Osteoblast (primary cell): Measurements from ENCODE around the gene TRABD2A. TPM values are rescaled to one million over a fixed set of nuclear protein-coding genes. Genes with fewer than 3 reads are reported as not detected.

Experiments
- DNase-seq: peaks from one replicate; pipeline ENCODE4 v3.0.0; 2011; ENCODE audit warnings: low spot score, mixed read lengths; ENCODE audit not compliant: insufficient read length; ENCODE audit errors: missing footprints
- H2AFZ ChIP-seq: 2 replicates; pipeline ENCODE4 v1.6.0; 2011; ENCODE audit warnings: mild to moderate bottlenecking, low read length
- H3K27ac ChIP-seq: 2 replicates; pipeline ENCODE4 v1.5.1; 2011; ENCODE audit warnings: mild to moderate bottlenecking, low read depth, low read length, moderate library complexity
- H3K27me3 ChIP-seq: 2 replicates; pipeline ENCODE4 v1.6.0; 2012; ENCODE audit warnings: mild to moderate bottlenecking, control low read depth, inconsistent platforms, low read length, moderate library complexity; ENCODE audit not compliant: insufficient read depth
- H3K36me3 ChIP-seq: 2 replicates; pipeline ENCODE4 v1.5.1; 2011; ENCODE audit warnings: mild to moderate bottlenecking, low read length, control low read depth, moderate library complexity; ENCODE audit not compliant: insufficient read depth
- H3K4me1 ChIP-seq: 2 replicates; pipeline ENCODE4 v1.5.1; 2011; ENCODE audit warnings: mild to moderate bottlenecking, low read length, control low read depth, moderate library complexity; ENCODE audit not compliant: insufficient read depth
- H3K4me2 ChIP-seq: 2 replicates; pipeline ENCODE4 v1.6.0; 2011; ENCODE audit warnings: mild to moderate bottlenecking, low read length; ENCODE audit not compliant: insufficient read depth
- H3K4me3 ChIP-seq: fragments of 200-600 bp; sonication (generic); 3 replicates; pipeline ENCODE4 v1.5.1; 2012; ENCODE audit warnings: mild to moderate bottlenecking, low read length, inconsistent platforms; ENCODE audit not compliant: insufficient read depth
- H3K79me2 ChIP-seq: 2 replicates; pipeline ENCODE4 v1.6.0; 2012; ENCODE audit warnings: mild to moderate bottlenecking, low read length, control low read depth, inconsistent platforms; ENCODE audit not compliant: insufficient read depth
- H3K9me3 ChIP-seq: 2 replicates; pipeline ENCODE4 v1.5.1; 2011; ENCODE audit warnings: low read depth, low read length, control low read depth
- H4K20me1 ChIP-seq: 2 replicates; pipeline ENCODE4 v1.6.0; 2012; ENCODE audit warnings: mild to moderate bottlenecking, low read length, control low read depth; ENCODE audit not compliant: insufficient read depth
- total RNA-seq: library from RNA; depleted of rRNA; stranded (reverse); fragments of >200 nt; gene quantifications from 2 replicates; pipeline ENCODE4 v1.2.3, GENCODE V29; 2012
- TF ChIP-seq, protein P1 (sequence below): IDR thresholded peaks from 2 replicates; pipeline ENCODE4 v1.5.1; 2011; ENCODE audit warnings: mild to moderate bottlenecking, low read depth, low read length, moderate library complexity; ENCODE audit errors: extremely low read depth

The TRABD2A gene, protein sequence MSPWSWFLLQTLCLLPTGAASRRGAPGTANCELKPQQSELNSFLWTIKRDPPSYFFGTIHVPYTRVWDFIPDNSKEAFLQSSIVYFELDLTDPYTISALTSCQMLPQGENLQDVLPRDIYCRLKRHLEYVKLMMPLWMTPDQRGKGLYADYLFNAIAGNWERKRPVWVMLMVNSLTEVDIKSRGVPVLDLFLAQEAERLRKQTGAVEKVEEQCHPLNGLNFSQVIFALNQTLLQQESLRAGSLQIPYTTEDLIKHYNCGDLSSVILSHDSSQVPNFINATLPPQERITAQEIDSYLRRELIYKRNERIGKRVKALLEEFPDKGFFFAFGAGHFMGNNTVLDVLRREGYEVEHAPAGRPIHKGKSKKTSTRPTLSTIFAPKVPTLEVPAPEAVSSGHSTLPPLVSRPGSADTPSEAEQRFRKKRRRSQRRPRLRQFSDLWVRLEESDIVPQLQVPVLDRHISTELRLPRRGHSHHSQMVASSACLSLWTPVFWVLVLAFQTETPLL
- 2.9 and 3.5 TPM in 2 replicates for total RNA-seq

DNA sequence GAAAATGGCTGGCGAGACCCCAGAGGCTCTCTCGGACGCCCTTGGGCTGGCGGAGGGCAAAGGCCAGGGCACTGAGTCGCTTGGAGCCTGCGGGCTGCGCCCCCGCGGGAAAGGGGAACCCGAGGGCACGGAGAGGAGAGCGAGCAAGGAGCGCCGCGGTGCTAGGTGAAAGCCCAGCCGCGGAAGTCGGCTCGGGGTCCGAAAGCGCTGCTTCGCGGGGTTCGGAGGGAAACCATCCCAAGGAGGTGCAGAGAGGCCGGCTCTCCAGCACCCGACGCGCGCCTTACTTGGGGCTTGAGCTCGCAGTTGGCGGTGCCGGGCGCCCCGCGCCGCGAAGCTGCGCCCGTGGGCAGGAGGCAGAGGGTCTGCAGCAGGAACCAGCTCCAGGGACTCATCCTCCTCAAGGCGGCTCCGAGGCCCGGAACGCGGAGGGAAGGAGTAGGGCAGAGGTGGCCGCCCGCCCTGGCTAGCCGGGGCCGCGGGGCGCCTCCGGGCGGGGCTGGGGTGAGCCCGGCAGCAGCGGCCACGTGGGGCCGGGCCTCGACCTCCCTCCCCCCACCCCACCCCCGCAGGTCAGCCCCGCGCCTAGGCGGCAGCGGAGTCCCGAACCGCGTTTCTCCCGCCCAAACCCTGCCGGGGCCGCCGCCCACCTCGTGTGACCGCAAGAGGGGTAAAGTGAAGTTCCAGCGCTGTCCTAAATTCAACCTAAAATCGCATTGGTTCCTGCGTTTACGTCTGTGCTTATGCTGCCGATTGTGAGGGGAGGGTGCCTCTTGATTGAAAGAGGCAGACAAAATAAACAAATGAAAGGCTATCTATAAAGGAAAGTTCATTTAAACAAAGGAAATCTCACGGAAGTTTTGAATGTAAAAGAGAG is at the start of gene TRABD2A:
TRABD2A (minus strand) TSS at position 440 of the 877 bp plus-strand sequence; CDS start at position 395, 45 bp downstream.
- Histone ChIP-seq H4K20me1 (no peaks in the 10 kb centered on the region), H3K4me1 (peaks cover 24% of the 10 kb centered on the region), H3K4me3 (peak within 1 kb of the TSS; percentile 72), H2AFZ (peak within 1 kb of the TSS; percentile 81), H3K27me3 (peaks cover 9% of the 10 kb centered on the region), H3K79me2 (no peaks in the 10 kb centered on the region), H3K27ac (no peak within 1 kb of the TSS), H3K9me3 (no peaks in the 10 kb centered on the region), H3K36me3 (no peaks in the 10 kb centered on the region), H3K4me2 (peak within 1 kb of the TSS; percentile 95)
- peak; percentile 81 for DNase-seq
- TF ChIP-seq, protein P1, sequence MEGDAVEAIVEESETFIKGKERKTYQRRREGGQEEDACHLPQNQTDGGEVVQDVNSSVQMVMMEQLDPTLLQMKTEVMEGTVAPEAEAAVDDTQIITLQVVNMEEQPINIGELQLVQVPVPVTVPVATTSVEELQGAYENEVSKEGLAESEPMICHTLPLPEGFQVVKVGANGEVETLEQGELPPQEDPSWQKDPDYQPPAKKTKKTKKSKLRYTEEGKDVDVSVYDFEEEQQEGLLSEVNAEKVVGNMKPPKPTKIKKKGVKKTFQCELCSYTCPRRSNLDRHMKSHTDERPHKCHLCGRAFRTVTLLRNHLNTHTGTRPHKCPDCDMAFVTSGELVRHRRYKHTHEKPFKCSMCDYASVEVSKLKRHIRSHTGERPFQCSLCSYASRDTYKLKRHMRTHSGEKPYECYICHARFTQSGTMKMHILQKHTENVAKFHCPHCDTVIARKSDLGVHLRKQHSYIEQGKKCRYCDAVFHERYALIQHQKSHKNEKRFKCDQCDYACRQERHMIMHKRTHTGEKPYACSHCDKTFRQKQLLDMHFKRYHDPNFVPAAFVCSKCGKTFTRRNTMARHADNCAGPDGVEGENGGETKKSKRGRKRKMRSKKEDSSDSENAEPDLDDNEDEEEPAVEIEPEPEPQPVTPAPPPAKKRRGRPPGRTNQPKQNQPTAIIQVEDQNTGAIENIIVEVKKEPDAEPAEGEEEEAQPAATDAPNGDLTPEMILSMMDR = no peak

DNA sequence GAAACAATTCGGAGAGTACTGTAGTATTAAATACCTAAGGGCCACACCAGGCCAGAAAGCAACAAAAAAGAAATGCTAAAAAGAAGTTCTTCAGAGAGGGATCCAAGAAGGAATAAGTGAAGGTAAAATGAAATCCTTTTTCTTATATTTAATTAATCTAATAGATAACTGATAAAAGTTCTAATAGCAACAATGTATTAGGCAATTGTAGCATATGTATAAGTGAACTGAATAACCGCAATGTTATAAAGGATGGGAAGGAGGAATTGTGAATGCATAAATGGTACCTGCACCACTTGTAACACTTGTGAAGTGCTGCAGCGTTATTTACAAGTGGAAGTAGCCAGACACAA is 46.4 kb upstream of the TRABD2A start:
- Histone ChIP-seq H2AFZ (no peak overlapping the region), H3K27ac (no peak overlapping the region), H3K4me1 (peaks cover 20% of the 10 kb centered on the region), H3K79me2 (no peaks in the 10 kb centered on the region), H3K4me3 (no peak overlapping the region), H4K20me1 (no peaks in the 10 kb centered on the region), H3K36me3 (no peaks in the 10 kb centered on the region), H3K9me3 (no peaks in the 10 kb centered on the region), H3K4me2 (peak overlapping the region; percentile 87), H3K27me3 (no peaks in the 10 kb centered on the region)
- no peak for DNase-seq
- TF ChIP-seq, protein P1 = no peak

DNA sequence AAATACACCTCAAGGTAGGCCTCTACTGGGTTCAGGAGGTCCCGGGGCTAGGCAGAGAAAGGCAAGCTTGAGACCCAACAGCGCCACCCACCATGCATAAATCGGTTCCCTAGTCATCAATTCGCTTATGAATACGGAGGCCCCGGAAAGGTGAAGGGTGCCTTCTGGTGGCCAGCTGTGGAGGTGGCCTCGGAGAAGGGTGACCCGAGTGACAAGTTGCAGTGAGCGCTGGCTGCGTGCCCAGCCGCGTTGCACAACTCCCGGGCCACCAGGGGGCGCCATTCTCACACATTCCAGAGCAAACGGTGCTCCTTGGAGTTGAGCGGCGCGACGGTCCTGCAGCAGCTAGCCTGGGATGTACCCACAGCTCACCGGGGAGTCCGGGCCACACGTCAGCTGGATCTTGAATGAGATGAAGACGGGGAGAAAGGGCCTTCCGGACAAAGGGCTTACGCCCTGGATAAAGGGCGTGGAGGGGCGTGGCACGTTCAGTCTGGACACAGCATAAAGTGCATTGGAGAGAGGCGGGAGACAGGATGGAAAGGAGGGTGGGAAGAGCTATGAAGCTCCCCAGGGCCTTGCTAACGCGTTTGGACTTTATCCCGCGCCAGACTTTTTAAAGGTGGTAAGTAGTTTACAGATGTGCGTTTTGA is 45.0 kb upstream of the TRABD2A start:
- Histone ChIP-seq H3K4me1 (peaks cover 20% of the 10 kb centered on the region), H4K20me1 (no peaks in the 10 kb centered on the region), H3K4me3 (peak overlapping the region; percentile 73), H3K79me2 (no peaks in the 10 kb centered on the region), H3K36me3 (no peaks in the 10 kb centered on the region), H3K27ac (no peak overlapping the region), H2AFZ (peak overlapping the region; percentile 84), H3K9me3 (no peaks in the 10 kb centered on the region), H3K27me3 (no peaks in the 10 kb centered on the region), H3K4me2 (peak overlapping the region; percentile 87)
- DNase-seq = no peak
- TF ChIP-seq, protein P1 = peak; percentile 86
